H1 (cell line): Measurements from ENCODE around the gene DELE1. TPM values are rescaled to one million over a fixed set of nuclear protein-coding genes. Genes with fewer than 3 reads are reported as not detected.

Source experiments
- CTCF ChIA-PET: fragments of 300-600 bp; sonication (Branson Sonifier 250); formaldehyde crosslinking; loops from one replicate; lab custom pipeline; 2021; ENCODE audit not compliant: partially characterized antibody; lab: Charles Lee
- POLR2A ChIA-PET: fragments of 300-600 bp; sonication (Branson Sonifier 250); formaldehyde crosslinking; loops from one replicate; lab custom pipeline; 2021; ENCODE audit warnings: inconsistent platforms; ENCODE audit not compliant: partially characterized antibody; lab: Charles Lee
- DNase-seq, 2 experiments: peaks; one replicate each; pipeline versions ENCODE4 v3.0.0 to v3.0.0-alpha.2; 2010 to 2022; ENCODE audit warnings: low spot score in 2 of 2, low read depth in 1 of 2, mixed read lengths in 1 of 2
- FAIRE-seq: peaks from 2 replicates; lab custom pipeline; 2011; peaks lifted over from hg19 to GRCh38; lab: Jason Lieb, UNC
- H2AFZ ChIP-seq: 2 replicates; pipeline ENCODE4 v1.8.1; 2012; ENCODE audit warnings: low read length, inconsistent platforms
- H2AK5ac ChIP-seq: 2 replicates; pipeline ENCODE4 v1.6.1; 2013; ENCODE audit warnings: low read depth, low read length
- H2BK120ac ChIP-seq: replicated peaks from 2 replicates; pipeline ENCODE3; 2013; ENCODE audit warnings: low read depth, low read length, inconsistent platforms
- H2BK12ac ChIP-seq: 2 replicates; pipeline ENCODE4 v1.6.1; 2013; ENCODE audit warnings: low read depth, low read length
- H2BK15ac ChIP-seq: 2 replicates; pipeline ENCODE4 v1.6.1; 2013; ENCODE audit warnings: low read length
- H2BK20ac ChIP-seq: 2 replicates; pipeline ENCODE4 v1.6.1; 2013; ENCODE audit warnings: low read length
- H2BK5ac ChIP-seq: 2 replicates; pipeline ENCODE4 v1.6.1; 2013; ENCODE audit warnings: low read depth, low read length
- H3K14ac ChIP-seq: 2 replicates; pipeline ENCODE4 v1.6.1; 2013; ENCODE audit warnings: inconsistent platforms; ENCODE audit not compliant: insufficient read length
- H3K18ac ChIP-seq: 2 replicates; pipeline ENCODE4 v1.6.1; 2013; ENCODE audit warnings: low read length; ENCODE audit errors: extremely low read depth
- H3K23ac ChIP-seq: 2 replicates; pipeline ENCODE4 v1.6.1; 2013; ENCODE audit warnings: inconsistent platforms; ENCODE audit not compliant: insufficient read length
- H3K23me2 ChIP-seq: 2 replicates; pipeline ENCODE4 v1.6.1; 2013; ENCODE audit warnings: low read depth, low read length
- H3K27ac ChIP-seq: 2 replicates; pipeline ENCODE4 v1.6.1; 2011; ENCODE audit warnings: low read depth, low read length, inconsistent platforms
- H3K27me3 ChIP-seq, 4 experiments: replicated peaks in 1 of 4; 1 replicate in 1 of 4; 2 replicates in 3 of 4; pipeline versions ENCODE4 v1.6.1 to v1.8.1; 2011 to 2013; ENCODE audit warnings: low read length in 3 of 4, mild to moderate bottlenecking in 3 of 4, inconsistent platforms in 2 of 4, mixed read lengths in 2 of 4, moderate library complexity in 1 of 4; ENCODE audit not compliant: control insufficient read depth in 3 of 4, insufficient read depth in 3 of 4; ENCODE audit errors: extremely low read depth in 1 of 4
- H3K36me3 ChIP-seq, 4 experiments: 2 replicates each; pipeline versions ENCODE4 v1.6.1 to v1.8.1; 2011 to 2013; ENCODE audit warnings: mild to moderate bottlenecking in 4 of 4, low read length in 3 of 4, moderate library complexity in 2 of 4, control low read depth in 1 of 4, inconsistent platforms in 1 of 4; ENCODE audit not compliant: insufficient read depth in 4 of 4, control insufficient read depth in 2 of 4
- H3K4ac ChIP-seq: replicated peaks from 2 replicates; pipeline ENCODE3; 2013; ENCODE audit warnings: low read length, low read depth, mixed read lengths, inconsistent platforms; ENCODE audit not compliant: insufficient read length
- H3K4me1 ChIP-seq, 4 experiments: replicated peaks in 1 of 4; 1 replicate in 1 of 4; 2 replicates in 3 of 4; pipeline versions ENCODE4 v1.6.1 to v1.8.1; 2011 to 2013; ENCODE audit warnings: low read length in 3 of 4, inconsistent platforms in 2 of 4, mixed read lengths in 1 of 4; ENCODE audit not compliant: insufficient read depth in 4 of 4, control insufficient read depth in 3 of 4
- H3K4me2 ChIP-seq, 2 experiments: 2 replicates each; pipeline versions ENCODE4 v1.6.1 to v1.8.1; 2011 to 2013; ENCODE audit warnings: low read depth in 2 of 2, low read length in 2 of 2, control low read depth in 1 of 2, inconsistent platforms in 1 of 2, mild to moderate bottlenecking in 1 of 2; ENCODE audit not compliant: insufficient read depth in 1 of 2
- H3K4me3 ChIP-seq, 4 experiments: fragments of 200-600, 300-600 bp in 1 of 4; sonication (generic), shearing (Covaris generic), sonication (Bioruptor Twin) in 1 of 4; 2 replicates each; pipeline versions ENCODE4 v1.5.1 to v1.8.1; 2011 to 2016; ENCODE audit warnings: low read length in 4 of 4, low read depth in 3 of 4, control low read depth in 2 of 4, inconsistent platforms in 2 of 4, mild to moderate bottlenecking in 2 of 4, mixed read lengths in 1 of 4, moderate library complexity in 1 of 4; ENCODE audit not compliant: insufficient read depth in 2 of 4; ENCODE audit errors: extremely low read depth in 1 of 4
- H3K56ac ChIP-seq: replicated peaks from 2 replicates; pipeline ENCODE3; 2013; ENCODE audit warnings: low read depth, mild to moderate bottlenecking, mixed read lengths, low read length, inconsistent platforms; ENCODE audit not compliant: insufficient read length
- H3K79me1 ChIP-seq: 2 replicates; pipeline ENCODE4 v1.6.1; 2013; ENCODE audit warnings: low read depth, low read length, control low read depth
- H3K79me2 ChIP-seq, 2 experiments: 2 replicates each; pipeline versions ENCODE4 v1.6.1 to v1.8.1; 2012 to 2013; ENCODE audit warnings: low read length in 2 of 2, mild to moderate bottlenecking in 2 of 2, inconsistent platforms in 1 of 2; ENCODE audit not compliant: insufficient read depth in 2 of 2, control insufficient read depth in 1 of 2
- H3K9ac ChIP-seq, 4 experiments: replicated peaks in 1 of 4; 1 replicate in 1 of 4; 2 replicates in 3 of 4; pipeline versions ENCODE4 v1.6.1 to v1.8.1; 2011 to 2013; ENCODE audit warnings: low read depth in 3 of 4, low read length in 3 of 4, control low read depth in 2 of 4, mild to moderate bottlenecking in 2 of 4, moderate library complexity in 2 of 4, inconsistent platforms in 1 of 4; ENCODE audit errors: extremely low read depth in 1 of 4
- H3K9me3 ChIP-seq, 2 experiments: 2 replicates each; pipeline versions ENCODE4 v1.6.1 to v1.8.1; 2012 to 2013; ENCODE audit warnings: mild to moderate bottlenecking in 2 of 2, moderate library complexity in 2 of 2, control low read depth in 1 of 2, inconsistent platforms in 1 of 2, low read depth in 1 of 2, low read length in 1 of 2, mixed read lengths in 1 of 2; ENCODE audit not compliant: insufficient read depth in 2 of 2
- H4K20me1 ChIP-seq, 2 experiments: replicated peaks in 1 of 2; 2 replicates each; pipeline versions ENCODE3 to v1.8.1; 2011 to 2013; ENCODE audit warnings: inconsistent platforms in 2 of 2, low read length in 2 of 2, mild to moderate bottlenecking in 1 of 2; ENCODE audit not compliant: insufficient read depth in 2 of 2, control insufficient read depth in 1 of 2
- H4K5ac ChIP-seq: 2 replicates; pipeline ENCODE4 v1.6.1; 2013; ENCODE audit warnings: low read length, low read depth, mixed read lengths, inconsistent platforms; ENCODE audit not compliant: insufficient read length
- H4K8ac ChIP-seq: 2 replicates; pipeline ENCODE4 v1.8.0; 2013; ENCODE audit warnings: mild to moderate bottlenecking, moderate library complexity, low read length, inconsistent platforms; ENCODE audit not compliant: insufficient read depth; ENCODE audit errors: extremely low read depth
- H4K91ac ChIP-seq: replicated peaks from 2 replicates; pipeline ENCODE3; 2013; ENCODE audit warnings: low read length, mixed read lengths, inconsistent platforms; ENCODE audit not compliant: insufficient read length
- BACH1 ChIP-seq: IDR thresholded peaks from 2 replicates; pipeline ENCODE4 v1.6.1; 2012; ENCODE audit warnings: low read length, improper control_type of control experiment
- EZH2 ChIP-seq: fragments of 200-600 bp; sonication (generic); IDR thresholded peaks from 2 replicates; pipeline ENCODE4 v1.7.1; 2012; ENCODE audit warnings: low read depth, mild to moderate bottlenecking, moderate library complexity, low read length, inconsistent platforms; ENCODE audit not compliant: severe bottlenecking
- HDAC6 ChIP-seq: IDR thresholded peaks from one replicate; pipeline ENCODE4 v1.7.1; 2012; ENCODE audit warnings: low read depth, mild to moderate bottlenecking, inconsistent platforms, low read length, moderate library complexity
- KDM5A ChIP-seq: fragments of 200-600 bp; IDR thresholded peaks from 2 replicates; pipeline ENCODE4 v1.7.1; 2012; ENCODE audit warnings: mild to moderate bottlenecking, low read length, inconsistent platforms, mixed read lengths
- WGBS, 2 experiments: shearing (Covaris generic) in 1 of 2; methylation state at CpG; one replicate each; pipeline versions ENCODE4 v1.1.6 to v1.1.7; 2013 to 2015; ENCODE audit warnings: low lambda C conversion rate in 2 of 2, mixed read lengths in 2 of 2, inconsistent platforms in 1 of 2, low coverage in 1 of 2, missing lambda C conversion rate in 1 of 2; ENCODE audit not compliant: insufficient replicate concordance in 2 of 2, insufficient coverage in 1 of 2, insufficient read length in 1 of 2; ENCODE audit errors: extremely low coverage in 1 of 2, missing lambda C conversion rate in 1 of 2; 5-methylcytosine and 5-hydroxymethylcytosine counted together
- polyA plus RNA-seq, 7 experiments: library from polyadenylated mRNA; depleted of rRNA in 3 of 7; stranded (reverse) in 5 of 7; unstranded in 2 of 7; fragments of >200 nt in 5 of 7; fragments of 200-250 nt in 2 of 7; gene quantifications; 1 replicate in 5 of 7; 2 replicates in 1 of 7; 4 replicates in 1 of 7; pipeline versions ENCODE4 v1.2.1 to v1.2.3, GENCODE V29; 2011 to 2013; ENCODE audit warnings: missing spikeins in 2 of 7, mixed read lengths in 2 of 7
- total RNA-seq: library from RNA; stranded (reverse); fragmentation: NEBNext Ultra II Directional; extraction: Animal tissue kit (Norgen Biotek cat#: 25700); gene quantifications from 2 replicates; pipeline ENCODE4 v1.2.1, GENCODE V29; 2021
- TF ChIP-seq, protein P1 (sequence below): IDR thresholded peaks from 2 replicates; pipeline ENCODE4 v1.6.1; 2012; ENCODE audit warnings: inconsistent platforms

The DELE1 gene
- total and polyA plus RNA-seq, 2 of the 8 experiments (the other 6 are each of a cell fraction or from before 2014, with no cell fraction given) = 61.4 to 114 TPM

- no peak overlapping the region for H3K27ac ChIP-seq
- FAIRE-seq (no peak), DNase-seq (no peak)
- H3K4me2 ChIP-seq = no peak overlapping the region
- ChIA-PET POLR2A (no interaction called here), CTCF (interaction anchor here (1.1 to 4.7 kb wide), 4 partner anchors 16 to 274 kb away, joined by 4 to 28 read pairs (median 16); partner anchors contain the start of gene PCDH1)
- H3K4ac ChIP-seq = no peak overlapping the region
- no peak overlapping the region for H2BK120ac ChIP-seq
- no peak overlapping the region for H2BK20ac ChIP-seq
- no peak overlapping the region for H3K9ac ChIP-seq
- H2BK15ac ChIP-seq = no peak overlapping the region
- no peak overlapping the region for H2BK12ac ChIP-seq
- no peaks in the 10 kb centered on the region for H3K9me3 ChIP-seq
- no peak overlapping the region for H3K56ac ChIP-seq
- no peak overlapping the region for H2AFZ ChIP-seq
- no peaks in the 10 kb centered on the region for H3K79me2 ChIP-seq
- peaks cover 0 to 6% (median 3%) of the 10 kb centered on the region in 4 experiments; a peak in 3 of 7 replicates for H3K4me1 ChIP-seq
- 93% methylated on average over 2 of the region's 2 CpGs; no CpG with 5 or more reads in 1 of the 2 experiments for WGBS, 2 experiments
- H3K23me2 ChIP-seq = peaks cover 6% of the 10 kb centered on the region
- H3K23ac ChIP-seq = no peak overlapping the region
- H3K79me1 ChIP-seq = no peaks in the 10 kb centered on the region
- no peak overlapping the region for H3K14ac ChIP-seq
- H4K20me1 ChIP-seq = no peaks in the 10 kb centered on the region
- H3K36me3 ChIP-seq = no peaks in the 10 kb centered on the region
- H4K5ac ChIP-seq = no peak overlapping the region
- no peak overlapping the region for H2AK5ac ChIP-seq
- no peaks in the 10 kb centered on the region for H3K27me3 ChIP-seq
- no peak overlapping the region for H2BK5ac ChIP-seq
- no peak overlapping the region for H4K8ac ChIP-seq
- H4K91ac ChIP-seq = no peak overlapping the region
- H3K4me3 ChIP-seq = no peak overlapping the region
- H3K18ac ChIP-seq = no peak overlapping the region
- TF ChIP-seq, protein P1, sequence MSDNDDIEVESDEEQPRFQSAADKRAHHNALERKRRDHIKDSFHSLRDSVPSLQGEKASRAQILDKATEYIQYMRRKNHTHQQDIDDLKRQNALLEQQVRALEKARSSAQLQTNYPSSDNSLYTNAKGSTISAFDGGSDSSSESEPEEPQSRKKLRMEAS = no peak
- TF ChIP-seq BACH1 (no peak), EZH2 (no peak), HDAC6 (no peak), KDM5A (no peak)
These were observed 43.3 kb downstream of the DELE1 start for GRCh38 chr5:141966963-141967333.
